Body of pancreas (tissue), 4 donors: ENCODE results near the gene AGR3. TPM values are rescaled to one million over a fixed set of nuclear protein-coding genes. Genes with fewer than 3 reads are reported as not detected.

ENCODE experiments used
- ATAC-seq: fragments of 150-250 bp; one replicate; pipeline ENCODE4 v1.9.1; 2016
- DNase-seq, 4 donors: peaks; one replicate each; pipeline ENCODE4 v3.0.0-alpha.2; 2019
- H3K27ac ChIP-seq, 4 donors: fragments of 200-600 bp; sonication (generic); 1 replicate in 3 of 4; 2 replicates in 1 of 4; pipeline versions ENCODE4 v1.5.1 to v1.6.1; 2016 to 2019; ENCODE audit warnings: mild to moderate bottlenecking in 1 of 4, mixed read lengths in 1 of 4, moderate library complexity in 1 of 4
- H3K27me3 ChIP-seq, 2 donors: fragments of 200-600 bp; sonication (generic); one replicate each; pipeline ENCODE4 v1.6.0; 2016; ENCODE audit warnings: mild to moderate bottlenecking in 1 of 2
- H3K36me3 ChIP-seq, 2 donors: fragments of 200-600 bp; sonication (generic); replicated peaks in 1 of 2; 2 replicates each; pipeline ENCODE4 v1.5.1; 2016; ENCODE audit warnings: low read depth in 2 of 2; ENCODE audit not compliant: insufficient read depth in 1 of 2
- H3K4me1 ChIP-seq: fragments of 200-600 bp; sonication (generic); one replicate; pipeline ENCODE4 v1.6.0; 2016
- H3K4me3 ChIP-seq, 2 donors: fragments of 200-600 bp; sonication (generic); 1 replicate in 1 of 2; 2 replicates in 1 of 2; pipeline ENCODE4 v1.5.1; 2016 to 2019
- H3K9me3 ChIP-seq, 3 donors: fragments of 200-600 bp; sonication (generic); 1 replicate in 2 of 3; 2 replicates in 1 of 3; pipeline ENCODE4 v1.5.1; 2016
- POLR2A ChIP-seq, 3 donors: fragments of 450-650 bp; IDR thresholded peaks; one replicate each; pipeline ENCODE4 v1.6.1; 2016; ENCODE audit warnings: antibody characterized with exemption in 3 of 3, mild to moderate bottlenecking in 2 of 3
- WGBS, 2 donors: methylation state at CpG; one replicate each; pipeline ENCODE4 v1.1.5; 2017; 5-methylcytosine and 5-hydroxymethylcytosine counted together
- intact Hi-C: fragments of 100-400 bp; cut with DNase I; formaldehyde crosslinking; loops from one replicate; pipeline ENCODE4 v1.15.1; 2023
- total RNA-seq, 2 donors: library from RNA; depleted of rRNA; stranded (reverse); fragments of >200 nt; gene quantifications; one replicate each; pipeline ENCODE4 v1.1.0, GENCODE V29; 2016
- TF ChIP-seq, protein P1 (sequence below), 7 experiments: fragments of 450-650 bp in 4 of 7; fragments of 200-600 bp in 3 of 7; sonication (generic) in 3 of 7; IDR thresholded peaks; one replicate each; pipeline ENCODE4 v1.5.1; 2016 to 2019; ENCODE audit warnings: antibody characterized with exemption in 7 of 7

Gene AGR3
- total RNA-seq, 2 donors from 2014 or later = 13.2 TPM; not detected in 1

DNA sequence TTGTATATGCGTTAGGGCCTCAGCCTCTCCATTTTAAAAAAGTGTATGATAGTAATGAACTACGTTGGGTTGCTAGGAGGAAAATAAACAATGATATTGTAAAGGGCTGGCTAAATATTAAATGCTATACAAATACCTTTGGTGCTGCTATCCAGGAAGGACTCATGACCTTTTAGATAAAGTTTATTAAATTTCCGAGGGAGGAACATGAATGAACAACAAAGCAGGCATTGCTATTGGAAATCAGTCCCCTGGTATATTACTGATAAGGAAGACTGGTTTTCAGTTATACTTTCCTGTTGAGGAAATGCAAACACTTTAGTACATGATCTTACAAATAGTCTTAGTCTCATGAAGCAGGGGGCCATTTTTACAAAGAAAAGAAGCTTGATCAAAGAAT is 59.8 kb downstream of the AGR3 start:
- peak overlapping the region in 1 of 4 donors; percentile 1 for H3K27ac ChIP-seq
- no peaks in the 10 kb centered on the region for H3K36me3 ChIP-seq
- H3K27me3 ChIP-seq = no peaks in the 10 kb centered on the region
- DNase-seq (no peak), ATAC-seq (peak; percentile 70)
- 15 to 27% methylated on average over 3 of the region's 3 CpGs for WGBS, 2 donors
- H3K4me3 ChIP-seq = no peak overlapping the region
- peaks cover 13% of the 10 kb centered on the region for H3K4me1 ChIP-seq
- TF ChIP-seq, protein P1, sequence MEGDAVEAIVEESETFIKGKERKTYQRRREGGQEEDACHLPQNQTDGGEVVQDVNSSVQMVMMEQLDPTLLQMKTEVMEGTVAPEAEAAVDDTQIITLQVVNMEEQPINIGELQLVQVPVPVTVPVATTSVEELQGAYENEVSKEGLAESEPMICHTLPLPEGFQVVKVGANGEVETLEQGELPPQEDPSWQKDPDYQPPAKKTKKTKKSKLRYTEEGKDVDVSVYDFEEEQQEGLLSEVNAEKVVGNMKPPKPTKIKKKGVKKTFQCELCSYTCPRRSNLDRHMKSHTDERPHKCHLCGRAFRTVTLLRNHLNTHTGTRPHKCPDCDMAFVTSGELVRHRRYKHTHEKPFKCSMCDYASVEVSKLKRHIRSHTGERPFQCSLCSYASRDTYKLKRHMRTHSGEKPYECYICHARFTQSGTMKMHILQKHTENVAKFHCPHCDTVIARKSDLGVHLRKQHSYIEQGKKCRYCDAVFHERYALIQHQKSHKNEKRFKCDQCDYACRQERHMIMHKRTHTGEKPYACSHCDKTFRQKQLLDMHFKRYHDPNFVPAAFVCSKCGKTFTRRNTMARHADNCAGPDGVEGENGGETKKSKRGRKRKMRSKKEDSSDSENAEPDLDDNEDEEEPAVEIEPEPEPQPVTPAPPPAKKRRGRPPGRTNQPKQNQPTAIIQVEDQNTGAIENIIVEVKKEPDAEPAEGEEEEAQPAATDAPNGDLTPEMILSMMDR (IDR thresholded peaks at IDR 0.05) = no peak
- no peak for TF ChIP-seq POLR2A (IDR thresholded peaks at IDR 0.05)
- intact Hi-C loops = no loop called here
- H3K9me3 ChIP-seq = no peaks in the 10 kb centered on the region

- intact Hi-C loops = loop anchor here (10.0 kb wide), 1 partner anchor 96 kb away; no protein-coding TSS in a partner anchor
- Histone ChIP-seq H3K27ac (no peak overlapping the region), H3K36me3 (no peaks in the 10 kb centered on the region), H3K27me3 (no peaks in the 10 kb centered on the region), H3K9me3 (no peaks in the 10 kb centered on the region), H3K4me1 (peaks cover 13% of the 10 kb centered on the region), H3K4me3 (no peak overlapping the region)
- ATAC-seq (no peak), DNase-seq (no peak)
- WGBS, 2 donors = 88 to 94% methylated on average over 3 of the region's 3 CpGs
- no peak for TF ChIP-seq POLR2A (IDR thresholded peaks at IDR 0.05)
- TF ChIP-seq, protein P1 (IDR thresholded peaks at IDR 0.05) = no peak
Observed at GRCh38 chr7:16818732-16819131, 63.1 kb downstream of the AGR3 start.

- H3K9me3 ChIP-seq = no peaks in the 10 kb centered on the region
- H3K36me3 ChIP-seq = no peaks in the 10 kb centered on the region
- peaks cover 18% of the 10 kb centered on the region for H3K4me1 ChIP-seq
- DNase-seq (no peak), ATAC-seq (no peak)
- 81 to 95% methylated on average over 1 of the region's 1 CpG for WGBS, 2 donors
- H3K27ac ChIP-seq = no peak overlapping the region
- no peaks in the 10 kb centered on the region for H3K27me3 ChIP-seq
- no peak overlapping the region for H3K4me3 ChIP-seq
- intact Hi-C loops = loop anchor here (10.0 kb wide), 1 partner anchor 97 kb away; no protein-coding TSS in a partner anchor
- TF ChIP-seq, protein P1 (IDR thresholded peaks at IDR 0.05) = no peak
- no peak for TF ChIP-seq POLR2A (IDR thresholded peaks at IDR 0.05)
Observed at GRCh38 chr7:16817536-16817935, 64.2 kb downstream of the AGR3 start.

- H3K9me3 ChIP-seq = no peaks in the 10 kb centered on the region
- no peaks in the 10 kb centered on the region for H3K27me3 ChIP-seq
- peak overlapping the region in 1 of 4 donors; percentile 39 for H3K27ac ChIP-seq
- ATAC-seq (no peak), DNase-seq (peak in 1 of 4 donors; percentile 10)
- 45 to 66% methylated on average over 2 of the region's 2 CpGs for WGBS, 2 donors
- H3K36me3 ChIP-seq = no peaks in the 10 kb centered on the region
- intact Hi-C loops = loop anchor here (10.0 kb wide), 1 partner anchor 98 kb away; no protein-coding TSS in a partner anchor
- TF ChIP-seq, protein P1 (IDR thresholded peaks at IDR 0.05) = no peak
- TF ChIP-seq POLR2A (IDR thresholded peaks at IDR 0.05) = no peak
- H3K4me1 ChIP-seq = peaks cover 11% of the 10 kb centered on the region
- H3K4me3 ChIP-seq = no peak overlapping the region
Observed at GRCh38 chr7:16816824-16817223, 65.0 kb downstream of the AGR3 start.

- ATAC-seq = no peak
- H3K4me1 ChIP-seq = peaks cover 12% of the 10 kb centered on the region
Observed at GRCh38 chr7:16815001-16815400, 66.8 kb downstream of the AGR3 start.

More at GRCh38 chr7:16815001-16815400, 66.8 kb downstream of the AGR3 start:
- Histone ChIP-seq H3K9me3 (no peaks in the 10 kb centered on the region), H3K27me3 (no peaks in the 10 kb centered on the region), H3K4me3 (no peak overlapping the region), H3K36me3 (no peaks in the 10 kb centered on the region), H3K27ac (no peak overlapping the region)
- intact Hi-C loops = loop anchor here (10.0 kb wide), 1 partner anchor 100 kb away; no protein-coding TSS in a partner anchor
- TF ChIP-seq, protein P1 (IDR thresholded peaks at IDR 0.05) = no peak
- TF ChIP-seq POLR2A (IDR thresholded peaks at IDR 0.05) = no peak
- DNase-seq = no peak
- 88 to 96% methylated on average over 2 of the region's 2 CpGs for WGBS, 2 donors
